ENCODE results near the gene YJU2. TPM values are rescaled to one million over a fixed set of nuclear protein-coding genes. Genes with fewer than 3 reads are reported as not detected.

YJU2 gene
- total RNA-seq, 4 donors from 2014 or later: 18.5 to 33.0 (median 23.2) TPM

- H3K27ac ChIP-seq: no peak overlapping the region
- TF ChIP-seq POLR2A (IDR thresholded peaks at IDR 0.05) (no peak), CTCF (IDR thresholded peaks at IDR 0.05) (no peak)
- no peak for DNase-seq
- 68 to 75% methylated on average over 15 to 17 of the region's 27 CpGs for WGBS, 2 donors
- H3K9me3 ChIP-seq: no peaks in the 10 kb centered on the region
- H3K27me3 ChIP-seq: peaks cover 0 to 29% (median 0%) of the 10 kb centered on the region in 4 donors
- no peaks in the 10 kb centered on the region for H3K4me1 ChIP-seq
- H3K36me3 ChIP-seq: no peaks in the 10 kb centered on the region
- intact Hi-C loops (cut with DNase I): no loop called here
- H3K4me3 ChIP-seq: no peak overlapping the region
These were observed 51.3 kb downstream of the YJU2 start for GRCh38 chr19:4297901-4298809.

- Histone ChIP-seq H3K27ac (no peak overlapping the region), H3K36me3 (no peaks in the 10 kb centered on the region), H3K27me3 (peaks cover 0 to 36% (median 0%) of the 10 kb centered on the region in 4 donors), H3K4me1 (no peaks in the 10 kb centered on the region), H3K4me3 (no peak overlapping the region), H3K9me3 (no peaks in the 10 kb centered on the region)
- DNase-seq: no peak
- no peak for TF ChIP-seq POLR2A (IDR thresholded peaks at IDR 0.05)
- TF ChIP-seq CTCF (IDR thresholded peaks at IDR 0.05): no peak
- WGBS, 2 donors: 65 to 87% methylated on average over 6 to 8 of the region's 8 CpGs
- intact Hi-C loops (cut with DNase I): no loop called here
These were observed 52.1 kb downstream of the YJU2 start for GRCh38 chr19:4298810-4299550.

GRCh38 chr19:4300589-4300988 is 53.7 kb downstream of the YJU2 start:
- Histone ChIP-seq H3K4me3 (no peak overlapping the region), H3K36me3 (no peaks in the 10 kb centered on the region), H3K9me3 (no peaks in the 10 kb centered on the region), H3K4me1 (peaks cover 0 to 7% (median 6%) of the 10 kb centered on the region in 3 donors), H3K27ac (no peak overlapping the region), H3K27me3 (peaks cover 0 to 40% (median 0%) of the 10 kb centered on the region in 4 donors)
- DNase-seq: no peak
- WGBS, 2 donors: 81 to 83% methylated on average over 3 of the region's 3 CpGs
- intact Hi-C loops (cut with DNase I): no loop called here
- no peak for TF ChIP-seq POLR2A (IDR thresholded peaks at IDR 0.05)
- no peak for TF ChIP-seq CTCF (IDR thresholded peaks at IDR 0.05)

- intact Hi-C loops (cut with DNase I): no loop called here
- Histone ChIP-seq H3K9me3 (no peaks in the 10 kb centered on the region), H3K27ac (no peak overlapping the region), H3K27me3 (peaks cover 0 to 40% (median 0%) of the 10 kb centered on the region in 4 donors), H3K4me3 (no peak overlapping the region), H3K4me1 (peaks cover 0 to 7% (median 6%) of the 10 kb centered on the region in 3 donors), H3K36me3 (no peaks in the 10 kb centered on the region)
- WGBS, 2 donors: 48 to 54% methylated on average over 11 to 12 of the region's 13 CpGs
- DNase-seq: no peak
- no peak for TF ChIP-seq CTCF (IDR thresholded peaks at IDR 0.05)
- TF ChIP-seq POLR2A (IDR thresholded peaks at IDR 0.05): no peak
These were observed 54.8 kb downstream of the YJU2 start for GRCh38 chr19:4301590-4302242.
